ENCODE measurements around the gene TTC17.

DNA sequence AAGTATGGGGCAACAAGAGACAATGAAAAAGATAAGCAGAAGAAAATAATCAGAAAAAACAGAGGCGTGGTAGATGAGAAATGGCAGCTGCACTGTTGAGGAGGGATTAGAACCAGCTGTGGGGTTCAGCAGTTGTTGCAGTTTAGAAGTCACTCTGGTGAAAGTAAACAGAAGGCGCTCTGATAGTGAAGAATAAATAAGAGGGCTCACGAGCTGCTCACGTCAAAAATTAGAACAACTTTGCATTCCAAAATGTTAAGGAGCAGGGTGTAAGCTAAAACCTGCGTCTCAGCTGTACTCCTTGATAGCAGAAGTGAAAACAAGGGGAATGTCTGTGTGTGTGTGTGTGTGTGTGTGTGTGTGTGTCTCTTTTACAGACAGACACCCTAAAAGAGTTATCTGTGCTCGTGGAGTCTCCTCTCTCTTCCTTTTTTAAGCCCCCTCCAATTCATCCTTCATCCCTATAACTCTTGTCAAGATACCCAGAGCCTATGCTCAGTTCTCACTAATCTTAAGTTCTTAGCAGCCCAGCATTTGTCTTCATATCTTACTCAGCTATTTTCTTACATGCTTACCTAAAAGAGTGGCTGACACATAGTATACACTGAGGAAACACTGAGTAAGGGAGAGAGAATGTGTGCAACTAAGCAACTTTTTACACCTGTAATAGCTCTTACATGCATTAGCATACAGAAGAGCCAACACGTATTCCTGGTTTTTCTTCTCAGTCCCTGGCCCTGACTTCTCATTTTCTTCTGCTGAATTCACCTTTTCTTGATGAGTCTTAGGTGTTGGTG lies 8.9 kb downstream of the TTC17 start:
- TF ChIP-seq, protein P1, sequence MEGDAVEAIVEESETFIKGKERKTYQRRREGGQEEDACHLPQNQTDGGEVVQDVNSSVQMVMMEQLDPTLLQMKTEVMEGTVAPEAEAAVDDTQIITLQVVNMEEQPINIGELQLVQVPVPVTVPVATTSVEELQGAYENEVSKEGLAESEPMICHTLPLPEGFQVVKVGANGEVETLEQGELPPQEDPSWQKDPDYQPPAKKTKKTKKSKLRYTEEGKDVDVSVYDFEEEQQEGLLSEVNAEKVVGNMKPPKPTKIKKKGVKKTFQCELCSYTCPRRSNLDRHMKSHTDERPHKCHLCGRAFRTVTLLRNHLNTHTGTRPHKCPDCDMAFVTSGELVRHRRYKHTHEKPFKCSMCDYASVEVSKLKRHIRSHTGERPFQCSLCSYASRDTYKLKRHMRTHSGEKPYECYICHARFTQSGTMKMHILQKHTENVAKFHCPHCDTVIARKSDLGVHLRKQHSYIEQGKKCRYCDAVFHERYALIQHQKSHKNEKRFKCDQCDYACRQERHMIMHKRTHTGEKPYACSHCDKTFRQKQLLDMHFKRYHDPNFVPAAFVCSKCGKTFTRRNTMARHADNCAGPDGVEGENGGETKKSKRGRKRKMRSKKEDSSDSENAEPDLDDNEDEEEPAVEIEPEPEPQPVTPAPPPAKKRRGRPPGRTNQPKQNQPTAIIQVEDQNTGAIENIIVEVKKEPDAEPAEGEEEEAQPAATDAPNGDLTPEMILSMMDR (conservative IDR thresholded peaks at IDR 0.05; ENCODE audit: low read length), result no peak
- TF ChIP-seq EZH2phosphoT487 (IDR thresholded peaks at IDR 0.05; ENCODE audit: borderline replicate concordance, low read depth, low read length), result no peak

Measured in OCI-LY7 (cell line).